GM10847 (cell line): ENCODE results near the gene VRK3.

Experiments
- POLR2A ChIP-seq: IDR thresholded peaks from 2 replicates; pipeline ENCODE4 v1.6.1; 2011; ENCODE audit not compliant: insufficient read length; ENCODE audit errors: extremely low read depth

Gene VRK3

DNA sequence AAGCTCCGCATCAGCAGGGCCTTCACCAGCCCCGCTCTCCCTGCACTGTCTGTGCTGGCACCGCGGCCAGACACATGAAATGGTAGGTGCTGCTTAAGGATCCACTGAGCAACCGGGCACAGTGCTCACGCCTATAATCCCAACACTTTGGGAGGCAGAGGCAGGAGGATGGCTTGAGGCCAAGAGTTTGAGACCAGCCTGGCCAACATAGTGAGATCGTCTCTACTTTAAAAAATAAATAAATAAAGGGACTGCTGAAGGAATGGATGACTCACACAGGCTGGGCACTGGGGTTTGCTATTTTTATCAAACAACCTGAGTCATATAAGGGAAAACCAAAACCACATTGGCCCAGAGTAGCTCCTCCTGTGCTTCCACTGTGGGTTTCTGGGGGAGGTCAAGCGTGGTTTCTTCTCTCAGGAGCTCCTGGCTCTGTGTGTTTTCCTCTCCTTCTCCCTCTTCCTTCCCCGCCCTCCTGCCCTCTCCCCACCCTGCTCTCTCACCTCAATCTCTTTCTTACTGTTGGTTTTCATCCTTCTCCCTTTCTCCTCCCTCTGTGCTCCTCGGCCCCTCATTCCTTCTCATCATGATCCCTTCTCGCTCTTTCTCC lies 21.3 kb downstream of the VRK3 start:
- no peak for TF ChIP-seq POLR2A

DNA sequence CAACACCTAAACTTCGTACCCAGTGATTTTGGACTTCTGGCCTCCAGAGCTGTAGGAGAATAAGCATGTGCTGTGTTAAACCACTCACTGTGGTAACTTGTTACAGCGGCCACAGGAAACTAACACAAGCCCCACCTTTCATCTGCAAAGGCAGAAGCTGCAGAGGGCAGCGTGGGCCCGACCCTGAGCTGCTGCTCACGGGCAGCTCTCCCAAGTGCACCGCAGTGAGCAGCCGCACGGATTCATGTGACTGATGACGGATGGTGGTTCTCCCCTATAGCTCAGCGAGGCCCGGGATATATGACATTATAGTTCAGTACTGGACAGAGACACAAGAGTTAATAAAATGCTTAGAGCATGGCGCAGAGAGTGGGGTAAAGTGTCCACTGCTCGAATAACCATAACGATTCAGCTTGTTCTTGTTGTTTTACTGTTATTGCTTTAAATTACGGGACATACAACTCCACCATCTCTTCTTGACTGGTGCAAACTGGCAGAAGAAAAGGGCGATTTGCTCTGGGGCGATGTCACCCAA lies 21.9 kb downstream of the VRK3 start:
- no peak for TF ChIP-seq POLR2A

DNA sequence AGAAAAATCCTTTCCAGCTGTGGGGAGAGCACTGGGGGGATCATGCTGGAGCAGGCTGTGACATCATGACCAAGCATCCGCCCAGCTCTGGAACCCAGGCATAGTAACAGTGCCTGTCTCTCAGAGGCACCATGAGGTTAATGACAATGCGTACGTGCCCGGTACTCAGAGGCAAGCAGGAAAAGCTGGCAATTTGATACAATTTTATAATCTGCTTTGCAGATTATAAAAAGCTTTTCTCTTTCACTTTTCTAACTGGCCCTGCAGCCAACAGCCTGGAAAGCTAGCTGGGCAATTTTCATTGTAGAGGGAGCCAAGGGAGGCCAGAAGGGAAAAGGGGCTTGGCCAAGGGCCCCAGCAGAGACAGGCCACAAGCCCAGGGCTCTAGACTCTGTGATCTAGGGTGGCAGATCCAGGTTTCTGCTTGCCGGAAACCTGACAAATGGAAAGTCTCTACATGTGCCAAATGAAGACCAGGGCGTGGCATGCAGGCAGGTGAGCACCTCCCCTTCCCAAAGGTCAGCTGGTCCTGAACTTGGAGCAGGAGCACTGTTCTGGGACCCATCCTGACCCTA lies 22.7 kb downstream of the VRK3 start:
- TF ChIP-seq POLR2A, result no peak

DNA sequence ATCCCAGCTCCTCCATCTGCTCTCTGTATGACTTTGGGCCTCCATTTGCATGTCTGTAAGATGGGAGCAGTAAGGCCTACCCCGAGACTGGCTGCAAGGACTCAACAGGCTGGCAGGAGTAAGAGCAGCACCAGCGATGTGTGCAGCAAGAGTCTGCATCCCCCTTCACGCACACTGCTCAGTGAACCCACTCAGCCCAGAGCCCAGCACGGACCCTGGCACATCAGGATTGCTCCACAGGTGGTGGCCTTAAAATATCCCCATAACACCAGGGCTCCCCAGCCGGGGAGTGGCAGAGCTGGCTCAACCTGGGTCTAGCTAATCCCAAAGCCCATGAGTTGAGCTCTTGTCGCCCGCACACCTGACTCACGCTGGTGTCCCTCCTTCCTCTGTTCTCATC lies 23.4 kb downstream of the VRK3 start:
- TF ChIP-seq POLR2A, result no peak

DNA sequence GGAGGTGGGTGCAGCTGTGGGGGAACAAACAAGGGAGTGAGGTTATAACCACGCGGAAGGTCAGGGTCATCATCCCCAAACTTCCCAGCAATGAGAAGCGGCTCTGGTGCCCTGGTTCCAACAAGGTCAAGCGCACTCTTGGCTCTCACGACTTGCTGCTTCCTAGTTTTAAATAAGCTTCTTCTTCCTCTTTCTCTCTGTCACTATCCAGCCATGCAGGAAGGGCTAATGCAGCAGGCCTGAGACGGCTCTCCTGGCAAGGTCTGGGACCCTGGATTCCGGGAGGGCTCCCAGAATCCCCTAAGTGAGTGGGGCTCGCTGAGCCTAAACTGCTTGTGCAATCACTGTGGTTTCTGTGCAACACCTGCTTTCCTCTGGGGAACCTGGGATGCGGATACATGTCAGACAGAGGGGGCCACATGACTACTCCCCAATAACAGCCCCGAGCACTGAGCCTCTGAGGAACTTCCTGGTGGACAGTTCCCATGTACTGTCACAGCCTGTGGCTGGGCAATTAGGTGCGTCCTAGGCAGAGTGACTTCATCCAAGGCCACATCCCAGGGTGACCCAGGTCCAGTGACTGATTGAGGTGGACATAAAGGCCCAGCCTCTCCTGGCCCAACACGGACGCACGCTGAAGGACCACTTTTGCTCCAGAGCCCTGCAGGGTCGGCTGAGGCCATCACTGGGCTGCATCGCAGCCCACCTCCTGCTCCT lies 24.2 kb downstream of the VRK3 start:
- TF ChIP-seq POLR2A, result no peak

DNA sequence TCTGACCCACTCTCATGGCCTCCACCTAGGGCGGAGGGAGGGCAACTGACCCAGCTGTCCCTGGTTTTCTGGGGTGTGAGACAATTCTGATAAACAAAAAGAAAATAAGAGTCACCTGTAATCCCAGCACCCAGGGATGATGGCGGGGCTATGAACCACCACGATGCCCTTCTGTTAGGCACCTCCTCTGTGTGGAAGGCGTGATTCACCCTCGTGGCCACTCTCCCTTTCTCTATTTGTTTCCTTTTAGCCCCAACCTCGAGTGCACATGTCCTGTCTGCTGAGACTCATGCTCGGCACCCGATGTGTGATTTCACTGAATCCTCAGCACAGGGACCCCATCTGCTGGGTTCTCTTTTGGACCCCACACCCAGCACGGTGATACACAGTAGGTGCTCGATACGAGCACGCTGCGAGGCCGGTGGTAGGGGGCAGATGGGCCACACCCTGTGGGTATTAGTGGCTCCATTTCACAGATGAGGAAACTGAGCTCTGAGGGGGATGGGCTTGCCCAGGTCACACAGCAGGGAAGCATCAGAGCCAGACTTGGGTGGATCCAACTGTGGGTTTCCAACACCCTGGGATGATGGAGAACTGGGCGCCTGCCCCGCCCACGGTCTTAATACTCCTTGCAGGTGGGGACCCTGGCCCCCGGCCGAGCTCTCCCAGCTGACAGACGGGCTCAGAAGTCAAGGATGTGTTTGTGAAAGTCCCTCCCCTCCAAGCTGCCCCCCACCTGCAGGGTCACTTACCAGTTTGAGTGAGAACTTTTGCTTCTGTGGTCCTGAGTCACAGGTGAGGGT lies 24.9 kb downstream of the VRK3 start:
- TF ChIP-seq POLR2A, result no peak

DNA sequence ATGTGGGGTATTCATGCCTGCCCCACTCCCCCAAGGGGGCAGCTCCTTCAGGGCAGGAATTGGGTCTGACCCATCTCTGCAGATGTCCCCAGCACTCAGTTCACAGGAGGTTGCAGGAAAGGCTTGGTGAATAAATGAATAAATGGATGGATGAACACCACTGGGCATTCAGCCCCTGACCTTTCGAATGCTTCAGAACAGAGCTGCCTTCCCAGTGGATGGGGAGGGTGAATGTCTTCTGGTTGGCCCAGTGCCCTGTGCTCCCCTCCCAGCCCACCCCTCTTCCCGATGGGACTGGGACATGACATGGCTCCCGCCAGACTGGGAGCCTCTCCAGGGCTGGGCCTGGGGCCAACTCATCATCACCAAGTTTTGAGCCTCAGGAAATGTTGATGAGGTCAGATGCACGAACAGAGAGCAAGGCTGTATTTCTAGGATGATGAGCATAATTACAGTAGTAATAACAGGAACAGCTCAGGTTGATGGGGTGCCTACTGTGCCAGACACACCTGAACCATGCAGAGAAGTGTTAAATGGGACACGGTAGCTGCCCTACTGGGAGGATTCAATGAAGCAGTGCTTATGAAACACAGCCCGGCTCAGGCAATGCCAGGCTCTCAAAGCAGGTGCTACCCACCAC lies 25.7 kb downstream of the VRK3 start:
- no peak for TF ChIP-seq POLR2A

DNA sequence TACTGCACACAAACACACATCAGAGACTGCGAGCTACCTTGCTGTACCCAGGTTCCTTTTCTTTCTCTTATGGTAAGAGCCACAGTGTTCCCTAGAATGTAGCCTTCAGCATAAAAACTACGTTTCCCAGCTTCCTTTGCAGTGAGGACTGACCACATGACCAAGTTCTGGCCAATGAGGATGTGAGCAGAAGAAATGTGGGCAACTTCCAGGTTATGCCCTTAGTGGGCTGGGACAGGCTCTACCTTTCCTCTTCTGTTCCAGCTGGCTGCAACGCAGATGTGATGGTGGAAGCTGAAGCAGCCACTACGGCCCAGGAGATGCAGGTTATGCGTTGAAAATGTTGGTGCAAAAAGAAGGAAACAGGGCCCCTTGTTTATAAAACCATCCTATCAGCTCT lies 27.5 kb downstream of the VRK3 start:
- TF ChIP-seq POLR2A, result no peak

DNA sequence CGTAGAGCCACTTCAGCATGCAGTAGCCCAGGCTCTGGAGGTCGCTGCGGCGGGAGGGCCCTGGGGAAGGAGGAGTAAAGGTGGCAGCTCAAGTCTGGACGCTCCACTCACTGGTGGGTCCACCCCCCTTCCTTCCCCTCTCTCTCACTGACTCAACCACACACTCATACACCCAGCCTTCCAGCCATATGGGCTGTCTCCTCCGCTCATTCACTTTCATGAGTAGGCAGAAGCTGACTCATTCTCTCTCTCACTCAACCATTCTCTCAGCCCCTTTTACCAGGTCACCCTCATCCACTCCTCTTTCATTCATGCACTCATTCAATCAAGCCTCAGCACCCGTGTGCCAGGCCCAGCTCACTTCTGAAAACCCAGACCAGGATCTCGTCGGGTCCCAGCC lies 36.7 kb downstream of the VRK3 start:
- no peak for TF ChIP-seq POLR2A

DNA sequence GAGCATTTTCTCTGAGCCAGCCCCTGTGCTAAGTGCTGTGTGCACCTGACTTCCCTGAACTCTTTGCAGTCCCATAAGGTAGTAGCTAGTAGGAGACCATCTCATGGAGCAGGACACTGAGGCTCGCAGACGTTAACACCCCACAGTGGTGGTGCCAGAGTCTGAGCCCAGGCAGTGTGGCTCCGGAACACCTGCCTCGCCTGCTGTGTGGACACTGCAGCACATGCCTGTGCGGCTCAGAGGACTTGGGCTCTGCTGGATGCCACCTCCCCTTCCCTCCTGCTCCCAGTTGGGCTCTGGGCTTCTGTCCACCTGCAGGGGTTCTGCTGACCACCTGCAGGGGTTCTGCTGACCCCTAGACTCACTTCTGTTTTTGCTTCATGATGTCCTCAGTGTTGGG lies 37.2 kb downstream of the VRK3 start:
- no peak for TF ChIP-seq POLR2A

DNA sequence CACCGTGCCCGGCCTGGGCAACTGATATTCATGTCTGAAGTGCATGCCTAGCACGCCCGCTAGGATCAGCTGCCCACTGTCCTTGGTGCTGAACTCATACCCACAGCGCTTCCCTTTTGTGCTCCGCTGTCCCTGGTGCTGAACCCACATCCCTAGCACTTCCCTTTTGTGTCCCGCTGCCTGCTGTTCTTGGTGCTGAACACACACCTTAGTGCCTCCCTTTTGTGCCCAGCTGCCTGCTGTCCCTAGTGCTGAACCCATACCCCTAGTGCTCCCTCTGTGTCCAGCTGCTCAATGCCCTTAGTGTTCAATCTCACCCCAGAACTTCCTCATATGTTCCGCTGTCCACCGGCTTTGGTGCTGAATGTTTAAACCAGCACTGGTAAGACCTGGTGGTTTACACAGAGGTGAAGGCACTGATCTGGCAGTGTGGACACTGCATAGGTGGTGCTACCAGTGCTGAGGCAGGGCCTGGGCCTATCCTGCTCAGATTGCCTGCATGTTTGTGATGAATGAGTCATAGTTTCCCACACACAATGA lies 37.9 kb downstream of the VRK3 start:
- no peak for TF ChIP-seq POLR2A

DNA sequence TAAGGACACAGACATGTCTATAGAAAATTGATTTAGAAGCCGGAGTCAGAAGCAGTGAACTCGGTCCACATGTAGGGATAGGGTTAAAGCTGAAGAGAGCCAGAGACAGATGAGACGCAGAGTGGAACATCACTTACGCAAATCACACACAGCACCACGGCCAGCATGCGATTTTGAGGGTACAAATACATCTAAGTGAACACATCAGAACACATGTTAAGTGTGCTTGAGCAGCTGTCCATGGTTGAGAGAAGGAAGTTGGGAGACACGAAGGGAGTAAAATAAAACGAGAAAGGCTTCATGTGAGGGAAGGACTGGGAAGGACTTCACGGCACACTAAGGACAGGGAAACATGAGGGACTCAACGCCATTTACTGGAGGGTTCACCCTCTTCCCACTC lies 38.8 kb downstream of the VRK3 start:
- TF ChIP-seq POLR2A, result no peak

DNA sequence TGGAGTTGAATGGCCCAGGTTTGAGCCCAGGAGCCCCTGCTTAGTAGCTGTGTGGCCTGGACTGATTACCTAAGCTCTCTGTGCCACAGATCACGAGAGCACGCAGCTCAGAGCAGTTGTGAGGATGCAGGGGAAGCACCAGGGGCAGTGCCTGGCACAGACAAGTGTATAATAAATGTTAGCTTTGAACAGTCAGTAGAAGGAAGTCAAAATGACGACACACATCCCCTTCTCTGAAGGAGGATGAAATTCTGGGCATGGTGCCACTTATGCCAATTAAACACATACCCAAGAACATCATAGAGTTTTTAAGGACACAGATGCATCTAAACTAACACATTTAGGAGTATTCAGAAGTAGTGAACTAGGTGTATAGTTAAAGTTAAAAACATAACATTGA lies 39.3 kb downstream of the VRK3 start:
- TF ChIP-seq POLR2A, result no peak

DNA sequence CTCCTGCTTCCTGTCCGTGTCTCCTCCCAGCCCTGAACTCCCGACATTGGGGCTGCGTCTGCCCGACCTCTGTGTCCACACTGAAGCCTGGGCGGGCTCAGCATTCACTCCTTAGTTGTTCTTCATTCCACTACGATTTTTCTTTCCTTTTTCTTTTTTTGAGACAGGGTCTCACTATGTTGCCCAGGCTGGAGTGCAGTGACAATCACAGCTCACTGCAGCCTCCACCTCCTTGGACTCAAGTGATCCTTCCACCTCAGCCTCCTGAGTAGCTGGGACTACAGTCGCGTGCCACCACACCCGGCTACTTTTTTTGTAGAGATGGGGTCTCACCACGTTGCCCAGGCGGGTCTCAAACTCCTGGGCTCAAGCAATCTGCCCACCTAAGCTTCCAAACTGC lies 40.7 kb downstream of the VRK3 start:
- TF ChIP-seq POLR2A, result no peak
